IgD-negative memory B cell (primary cell): Measurements from ENCODE around the gene ZNF740. TPM values are rescaled to one million over a fixed set of nuclear protein-coding genes. Genes with fewer than 3 reads are reported as not detected.

ENCODE experiments used
- H3K27ac Mint-ChIP-seq, 3 donors: one replicate each; pipeline ENCODE4 v1.8.0; 2020 to 2022; ENCODE audit warnings: mild to moderate bottlenecking in 3 of 3, mixed read lengths in 3 of 3, moderate library complexity in 1 of 3
- H3K27me3 Mint-ChIP-seq: one replicate; pipeline ENCODE4 v1.8.0; 2021; ENCODE audit warnings: mixed read lengths
- H3K36me3 Mint-ChIP-seq: one replicate; pipeline ENCODE4 v1.8.0; 2020; ENCODE audit warnings: mild to moderate bottlenecking, mixed read lengths
- H3K4me1 Mint-ChIP-seq, 3 donors: one replicate each; pipeline ENCODE4 v1.8.0; 2020 to 2022; ENCODE audit warnings: mixed read lengths in 3 of 3, mild to moderate bottlenecking in 1 of 3
- H3K4me3 Mint-ChIP-seq, 4 donors: one replicate each; pipeline ENCODE4 v1.8.0; 2020 to 2022; ENCODE audit warnings: mild to moderate bottlenecking in 4 of 4, mixed read lengths in 4 of 4, moderate library complexity in 3 of 4
- H3K9me3 Mint-ChIP-seq, 3 donors: one replicate each; pipeline ENCODE4 v1.8.0; 2020 to 2021; ENCODE audit warnings: mixed read lengths in 3 of 3, mild to moderate bottlenecking in 1 of 3
- polyA plus RNA-seq: library from polyadenylated mRNA; unstranded; fragments of 300-500 nt; fragmentation: Illumina TruSeq; gene quantifications from one replicate; pipeline ENCODE4 v1.2.3, GENCODE V29; 2021

Gene ZNF740
- polyA plus RNA-seq, 1 donor from 2014 or later: 5.0 TPM

DNA sequence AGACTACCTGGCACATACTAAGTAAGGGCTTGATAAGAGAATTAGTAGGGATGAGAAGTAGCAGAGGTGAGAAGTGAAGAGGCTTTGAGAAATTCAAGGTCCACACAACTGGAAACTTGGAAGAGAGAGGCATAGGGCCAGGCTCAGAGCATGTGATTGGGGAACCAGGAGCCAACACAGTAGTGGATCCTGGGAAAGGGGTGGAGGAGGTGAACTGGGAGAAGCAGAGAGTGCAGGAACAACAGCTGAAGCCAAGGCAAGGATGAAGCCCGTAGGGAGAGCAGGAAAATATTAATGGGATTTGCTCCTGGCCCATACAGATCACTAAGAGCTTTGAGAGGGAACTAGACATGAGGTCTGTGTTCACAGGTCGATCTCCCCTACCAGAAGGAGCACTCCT lies 27.9 kb downstream of the ZNF740 start:
- H3K9me3 Mint-ChIP-seq: no peaks in the 10 kb centered on the region
- peak overlapping the region; percentile 47 to 97 (median 93) for H3K4me3 Mint-ChIP-seq
- H3K27ac Mint-ChIP-seq: peak overlapping the region; percentile 39 to 93 (median 91)
- H3K27me3 Mint-ChIP-seq: no peaks in the 10 kb centered on the region
- peaks cover 8% of the 10 kb centered on the region for H3K36me3 Mint-ChIP-seq
- peaks cover 26 to 46% (median 37%) of the 10 kb centered on the region in 3 donors for H3K4me1 Mint-ChIP-seq

DNA sequence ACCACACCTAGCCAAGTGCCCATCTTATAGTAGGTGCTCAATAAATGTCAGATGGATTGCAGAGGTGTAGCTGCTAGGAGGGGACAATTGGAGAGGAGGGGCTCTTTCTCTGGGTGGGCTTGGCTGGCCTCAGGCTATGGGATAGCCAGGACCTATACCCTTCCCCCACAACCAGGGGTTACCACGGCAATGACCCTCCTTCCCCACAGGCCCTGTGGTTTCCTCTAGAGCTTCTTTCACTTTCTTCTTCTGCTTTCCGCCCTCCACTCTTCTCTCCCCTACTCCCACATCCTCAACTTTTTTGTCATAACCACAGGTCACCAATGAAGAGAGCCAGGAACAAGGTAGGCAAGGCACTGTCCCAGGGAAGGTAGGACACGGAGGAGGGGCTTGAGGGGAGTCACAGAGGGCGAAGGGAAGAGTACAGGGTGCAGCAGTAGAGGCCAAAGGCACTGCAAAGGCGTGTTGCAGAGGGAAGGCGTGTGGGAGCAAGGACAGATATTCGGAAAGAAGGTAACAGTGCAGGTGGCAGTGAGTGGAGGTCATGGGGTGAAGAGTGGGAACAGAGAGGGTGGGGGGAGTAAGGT lies 28.4 kb downstream of the ZNF740 start:
- Mint-ChIP-seq H3K4me1 (peaks cover 31 to 45% (median 35%) of the 10 kb centered on the region in 3 donors), H3K27me3 (no peaks in the 10 kb centered on the region), H3K9me3 (no peaks in the 10 kb centered on the region), H3K27ac (peak overlapping the region; percentile 39 to 93 (median 91)), H3K4me3 (peak overlapping the region; percentile 47 to 97 (median 93)), H3K36me3 (peaks cover 6% of the 10 kb centered on the region)

- Mint-ChIP-seq H3K4me1 (peaks cover 30 to 41% (median 31%) of the 10 kb centered on the region in 3 donors), H3K4me3 (no peak overlapping the region), H3K27me3 (no peaks in the 10 kb centered on the region), H3K9me3 (no peaks in the 10 kb centered on the region), H3K36me3 (peaks cover 3% of the 10 kb centered on the region), H3K27ac (no peak overlapping the region)
Observed at GRCh38 chr12:53210843-53211242, 30.3 kb downstream of the ZNF740 start.

DNA sequence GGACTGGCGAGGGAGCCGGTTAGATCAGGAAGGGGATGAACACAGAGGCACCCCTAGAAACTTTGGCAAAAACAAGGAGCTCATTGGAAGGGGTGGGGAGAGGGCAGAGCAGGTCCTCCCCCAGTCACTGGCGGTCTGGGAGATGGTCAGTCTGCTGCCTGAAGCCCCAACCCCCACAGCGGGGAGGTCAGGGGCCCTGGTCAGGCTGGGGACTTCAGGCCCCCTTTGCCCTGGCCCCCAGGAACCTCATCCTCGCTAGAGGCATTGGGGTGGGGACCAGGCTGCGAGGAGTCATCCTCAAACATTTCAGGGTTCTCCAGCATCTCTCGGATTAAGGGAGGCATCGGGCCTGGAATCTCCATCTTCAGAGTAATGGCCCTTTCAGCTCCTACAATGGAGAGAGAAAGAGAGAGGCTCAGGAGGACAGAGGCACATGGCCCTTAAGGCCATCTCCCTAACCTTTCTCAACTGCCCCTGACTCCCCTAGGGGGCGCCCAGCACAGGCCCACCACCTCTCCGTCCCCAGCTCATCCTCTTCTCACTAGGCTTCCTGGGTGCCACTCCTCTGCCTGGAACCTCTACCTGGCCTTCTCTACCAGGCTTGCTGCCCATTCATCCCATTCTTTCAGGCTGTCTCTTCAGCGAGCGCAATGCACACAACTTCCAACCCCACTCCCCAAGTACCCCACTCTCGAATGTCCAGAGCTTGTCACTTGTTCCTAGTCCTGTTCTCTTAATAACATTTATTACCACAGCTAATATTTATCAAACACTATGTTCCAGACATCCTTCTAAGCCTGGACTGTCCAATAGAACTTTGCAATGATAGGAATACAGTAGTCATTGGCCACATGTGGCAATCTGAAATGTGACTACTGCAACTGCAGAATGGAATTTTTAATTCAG lies 31.2 kb downstream of the ZNF740 start:
- Mint-ChIP-seq H3K9me3 (no peaks in the 10 kb centered on the region), H3K36me3 (peaks cover 1% of the 10 kb centered on the region), H3K4me1 (peaks cover 35 to 46% (median 36%) of the 10 kb centered on the region in 3 donors), H3K27me3 (no peaks in the 10 kb centered on the region), H3K27ac (no peak overlapping the region), H3K4me3 (peak overlapping the region in 2 of 4 donors; percentile 65 to 68)

GRCh38 chr12:53212931-53213330 lies 32.4 kb downstream of the ZNF740 start:
- H3K27me3 Mint-ChIP-seq: no peaks in the 10 kb centered on the region
- no peaks in the 10 kb centered on the region for H3K9me3 Mint-ChIP-seq
- H3K36me3 Mint-ChIP-seq: peaks cover 1% of the 10 kb centered on the region
- H3K4me3 Mint-ChIP-seq: peak overlapping the region in 1 of 4 donors; percentile 68
- peaks cover 33 to 53% (median 34%) of the 10 kb centered on the region in 3 donors for H3K4me1 Mint-ChIP-seq
- peak overlapping the region in 2 of 3 donors; percentile 69 to 81 for H3K27ac Mint-ChIP-seq

- Mint-ChIP-seq H3K4me3 (peak overlapping the region in 1 of 4 donors; percentile 68), H3K27ac (peak overlapping the region; percentile 69 to 81 (median 77)), H3K9me3 (no peaks in the 10 kb centered on the region), H3K27me3 (no peaks in the 10 kb centered on the region), H3K4me1 (peaks cover 29 to 52% (median 33%) of the 10 kb centered on the region in 3 donors), H3K36me3 (peaks cover 1% of the 10 kb centered on the region)
Observed at GRCh38 chr12:53213348-53213747, 32.8 kb downstream of the ZNF740 start.

- Mint-ChIP-seq H3K9me3 (no peaks in the 10 kb centered on the region), H3K4me3 (peak overlapping the region in 1 of 4 donors; percentile 68), H3K27ac (peak overlapping the region in 2 of 3 donors; percentile 69 to 76), H3K27me3 (no peaks in the 10 kb centered on the region), H3K36me3 (no peaks in the 10 kb centered on the region), H3K4me1 (peaks cover 24 to 49% (median 30%) of the 10 kb centered on the region in 3 donors)
Observed at GRCh38 chr12:53214221-53214620, 33.7 kb downstream of the ZNF740 start.

- Mint-ChIP-seq H3K36me3 (no peaks in the 10 kb centered on the region), H3K4me1 (peaks cover 29 to 51% (median 29%) of the 10 kb centered on the region in 3 donors), H3K4me3 (peak overlapping the region in 1 of 4 donors; percentile 65), H3K27me3 (no peaks in the 10 kb centered on the region), H3K27ac (peak overlapping the region in 2 of 3 donors; percentile 69 to 76), H3K9me3 (no peaks in the 10 kb centered on the region)
Observed at GRCh38 chr12:53214687-53215455, 34.3 kb downstream of the ZNF740 start.

GRCh38 chr12:53215497-53215896 lies 35.0 kb downstream of the ZNF740 start:
- H3K4me3 Mint-ChIP-seq: peak overlapping the region in 2 of 4 donors; percentile 36 to 65
- H3K36me3 Mint-ChIP-seq: no peaks in the 10 kb centered on the region
- H3K27ac Mint-ChIP-seq: peak overlapping the region in 2 of 3 donors; percentile 86 to 90
- H3K4me1 Mint-ChIP-seq: peaks cover 29 to 54% (median 32%) of the 10 kb centered on the region in 3 donors
- no peaks in the 10 kb centered on the region for H3K27me3 Mint-ChIP-seq
- H3K9me3 Mint-ChIP-seq: no peaks in the 10 kb centered on the region

DNA sequence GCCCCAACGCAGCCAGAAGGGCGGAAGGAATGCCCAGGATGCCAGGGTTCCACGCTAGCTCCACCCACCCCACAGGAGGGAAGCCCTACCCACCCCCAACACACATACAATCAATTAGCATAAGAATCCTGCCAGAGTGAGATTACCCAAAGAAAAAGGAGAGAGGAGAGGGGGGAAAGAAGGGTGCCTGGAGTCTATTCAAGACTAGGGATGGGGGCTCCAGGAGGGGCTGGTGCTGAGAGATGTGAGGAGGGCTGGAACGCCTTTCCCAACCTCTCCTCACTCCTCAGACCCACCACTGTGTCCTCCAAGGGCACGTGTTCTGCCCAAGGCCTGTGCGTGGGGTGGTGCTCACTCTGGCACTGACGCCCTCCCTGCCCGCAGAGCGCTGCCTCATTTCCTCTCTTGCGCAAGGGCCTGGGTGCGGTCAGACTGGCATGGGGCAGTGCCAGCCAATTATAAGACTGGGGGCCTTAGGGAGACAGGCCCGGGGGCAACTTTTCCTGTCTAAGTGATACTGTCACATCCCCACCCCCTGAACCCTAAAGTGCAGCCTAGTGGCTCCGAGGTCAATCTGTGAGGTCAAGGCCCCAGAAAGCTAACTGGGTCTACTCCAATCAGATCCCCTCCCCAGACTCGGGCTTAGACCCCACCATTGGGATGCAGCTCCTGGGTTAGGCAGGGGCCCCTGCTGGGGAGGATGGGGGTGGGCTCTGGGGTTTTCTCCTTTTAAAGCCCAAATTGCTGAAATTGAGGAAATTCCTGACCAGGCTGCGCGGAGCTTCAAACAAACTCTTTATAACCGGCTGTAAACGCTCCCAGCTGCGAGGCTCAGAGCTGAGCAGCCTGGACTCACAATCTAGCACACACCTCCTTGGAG lies 36.8 kb downstream of the ZNF740 start:
- H3K27me3 Mint-ChIP-seq: no peaks in the 10 kb centered on the region
- H3K36me3 Mint-ChIP-seq: no peaks in the 10 kb centered on the region
- peak overlapping the region; percentile 69 to 90 (median 86) for H3K27ac Mint-ChIP-seq
- H3K9me3 Mint-ChIP-seq: no peaks in the 10 kb centered on the region
- peaks cover 33 to 52% (median 34%) of the 10 kb centered on the region in 3 donors for H3K4me1 Mint-ChIP-seq
- H3K4me3 Mint-ChIP-seq: peak overlapping the region; percentile 68 to 81 (median 76)

DNA sequence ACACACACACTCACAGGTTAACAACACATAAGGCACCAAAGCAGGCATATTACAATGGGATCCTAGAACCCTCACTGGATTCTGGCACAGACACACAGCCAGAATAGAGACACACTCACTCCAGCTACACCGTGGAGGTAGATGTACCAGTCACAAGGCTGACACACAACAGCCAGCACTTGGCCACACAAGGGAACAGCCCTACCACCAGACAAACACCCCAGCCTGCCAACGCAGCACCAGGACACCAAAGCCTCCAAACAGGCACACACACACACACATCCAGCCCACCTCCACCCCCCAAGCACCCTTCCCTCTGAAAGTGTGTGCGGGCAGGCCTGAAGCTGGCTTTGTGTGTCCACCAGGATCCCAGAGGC lies 37.4 kb downstream of the ZNF740 start:
- H3K36me3 Mint-ChIP-seq: no peaks in the 10 kb centered on the region
- H3K27me3 Mint-ChIP-seq: no peaks in the 10 kb centered on the region
- H3K9me3 Mint-ChIP-seq: no peaks in the 10 kb centered on the region
- peak overlapping the region; percentile 68 to 86 (median 69) for H3K27ac Mint-ChIP-seq
- H3K4me3 Mint-ChIP-seq: peak overlapping the region; percentile 68 to 81 (median 76)
- H3K4me1 Mint-ChIP-seq: peaks cover 33 to 52% (median 34%) of the 10 kb centered on the region in 3 donors

DNA sequence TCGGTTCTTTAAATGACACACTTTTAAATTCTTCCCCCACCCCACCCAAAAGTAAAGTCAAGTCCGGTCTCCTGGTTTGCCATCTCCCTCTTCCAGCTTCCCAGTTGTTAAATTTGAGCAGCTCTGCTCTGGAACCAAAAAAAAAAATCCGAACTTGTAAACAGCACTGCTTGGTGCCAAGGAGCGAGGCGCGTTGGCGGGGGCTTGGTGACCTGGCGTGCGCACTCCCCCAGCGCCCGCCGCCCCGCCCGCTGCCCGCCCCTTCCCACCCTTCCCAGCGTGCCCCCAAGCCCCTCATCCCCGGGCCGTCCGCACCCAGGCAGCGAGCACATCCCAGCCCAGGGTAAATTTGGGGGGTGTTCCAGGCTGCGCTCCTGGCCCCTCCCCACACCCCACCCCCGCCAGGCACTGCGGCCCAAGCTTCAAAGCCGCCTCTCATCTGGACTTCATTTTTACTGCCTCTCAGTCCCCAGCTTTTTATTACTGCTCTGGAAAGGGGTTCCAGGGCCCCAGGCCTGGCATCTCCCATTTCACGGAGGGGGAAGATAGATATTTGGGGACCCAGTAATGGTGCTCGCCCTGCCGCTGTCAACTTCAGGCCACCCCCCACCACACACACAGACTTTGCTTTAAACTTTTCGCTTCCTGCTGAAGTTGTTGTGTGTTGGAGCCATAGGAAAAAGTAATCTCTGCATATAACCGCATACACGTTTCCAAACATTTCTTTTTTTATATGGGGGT lies 38.2 kb downstream of the ZNF740 start:
- H3K27ac Mint-ChIP-seq: peak overlapping the region; percentile 69 to 91 (median 83)
- peaks cover 27 to 46% (median 30%) of the 10 kb centered on the region in 3 donors for H3K4me1 Mint-ChIP-seq
- no peaks in the 10 kb centered on the region for H3K9me3 Mint-ChIP-seq
- no peaks in the 10 kb centered on the region for H3K27me3 Mint-ChIP-seq
- no peaks in the 10 kb centered on the region for H3K36me3 Mint-ChIP-seq
- peak overlapping the region; percentile 86 to 96 (median 92) for H3K4me3 Mint-ChIP-seq

GRCh38 chr12:53219292-53219955 lies 38.9 kb downstream of the ZNF740 start:
- Mint-ChIP-seq H3K27me3 (no peaks in the 10 kb centered on the region), H3K4me3 (peak overlapping the region; percentile 86 to 96 (median 92)), H3K4me1 (peaks cover 25 to 49% (median 33%) of the 10 kb centered on the region in 3 donors), H3K36me3 (no peaks in the 10 kb centered on the region), H3K9me3 (no peaks in the 10 kb centered on the region), H3K27ac (peak overlapping the region; percentile 64 to 91 (median 83))
